ENCODE data around the gene DHRS12.

DHRS12 gene

DNA sequence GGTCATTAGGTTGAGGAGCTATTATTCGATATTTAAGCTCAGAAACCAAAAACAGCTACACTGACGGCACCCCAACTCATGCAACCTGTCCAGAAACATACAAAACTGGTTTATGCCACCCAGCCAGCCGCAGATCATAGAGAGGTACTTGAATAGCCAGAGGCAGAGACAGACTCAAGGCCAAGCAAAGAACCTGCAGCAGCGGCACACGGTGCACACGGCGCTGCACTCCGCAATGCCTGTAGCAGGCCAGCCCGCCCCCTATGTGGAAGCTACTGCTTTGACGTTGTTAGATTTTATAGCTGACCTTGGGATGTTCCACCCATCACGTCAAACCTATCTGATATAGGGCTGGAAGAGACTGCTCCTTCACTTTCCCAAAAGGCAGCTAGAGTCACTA, 11.9 kb upstream of the DHRS12 start:
- TF ChIP-seq CTCF (conservative IDR thresholded peaks at IDR 0.05; ENCODE audit: low read depth, low read length) = no peak

DNA sequence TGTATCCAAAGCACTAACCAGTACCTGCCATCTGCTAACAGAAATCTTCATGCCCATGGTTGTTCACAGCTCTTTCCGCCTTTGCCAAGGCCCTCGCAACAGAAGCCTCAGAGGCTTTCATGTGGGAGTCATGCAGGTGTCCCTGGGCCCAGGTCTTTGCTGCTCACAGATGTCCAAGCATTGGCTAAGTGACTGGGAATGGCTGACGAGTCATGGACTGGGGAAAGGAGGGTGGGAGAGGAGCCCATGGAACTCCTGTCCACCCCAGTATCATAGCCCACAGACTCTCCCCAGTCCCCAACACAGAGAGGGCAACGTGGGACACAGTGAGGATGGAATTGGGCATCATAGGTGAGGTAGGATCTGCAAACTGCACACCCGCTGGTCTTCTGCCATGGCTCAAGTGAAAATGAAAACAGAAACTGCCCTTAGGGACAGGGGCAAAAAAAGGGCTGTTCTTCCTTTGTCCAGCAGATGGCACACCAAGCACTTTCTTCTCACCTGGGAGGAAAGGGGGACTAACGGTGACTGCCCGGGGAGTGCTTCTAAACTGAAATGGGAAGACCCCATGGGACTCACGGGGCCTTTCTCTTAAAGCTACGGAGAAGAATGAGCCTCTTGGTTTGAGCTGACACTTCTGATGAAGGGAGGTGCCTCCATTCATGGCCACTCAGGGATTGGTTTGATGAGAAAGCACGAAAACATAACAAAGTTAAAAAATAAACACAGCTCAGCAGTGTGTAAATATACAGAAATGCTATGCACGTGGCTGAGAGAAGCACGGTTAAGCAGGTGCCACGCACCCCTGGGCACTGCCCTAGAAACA, 11.1 kb upstream of the DHRS12 start:
- H3K27ac ChIP-seq = no peak overlapping the region
- H3K4me2 ChIP-seq = peak overlapping the region; percentile 51
- H3K4me3 ChIP-seq (IDR thresholded peaks at IDR 0.05; ENCODE audit: insufficient read depth, low read depth, low read length) = no peak overlapping the region
- H4K20me1 ChIP-seq (ENCODE audit: insufficient read depth) = no peaks in the 10 kb centered on the region
- no peaks in the 10 kb centered on the region for H3K36me3 ChIP-seq (ENCODE audit: insufficient read depth)
- H3K27me3 ChIP-seq (ENCODE audit: insufficient read depth, low read depth) = no peaks in the 10 kb centered on the region
- H2AFZ ChIP-seq (ENCODE audit: low read depth) = peak overlapping the region; percentile 79
- peak; percentile 73 for TF ChIP-seq CTCF (conservative IDR thresholded peaks at IDR 0.05; ENCODE audit: low read depth, low read length)
- H3K4me1 ChIP-seq (ENCODE audit: low read depth, poor library complexity, severe bottlenecking) = peaks cover 10% of the 10 kb centered on the region
- no peak overlapping the region; the same call in 1 of the 2 replicates for H3K9ac ChIP-seq
- no peaks in the 10 kb centered on the region for H3K79me2 ChIP-seq (ENCODE audit: insufficient read depth, low read depth)

More for the DNA sequence above, 11.9 kb upstream of the DHRS12 start:
- no peak overlapping the region for H3K9ac ChIP-seq
- no peaks in the 10 kb centered on the region for H4K20me1 ChIP-seq (ENCODE audit: insufficient read depth)
- H3K4me1 ChIP-seq (ENCODE audit: low read depth, poor library complexity, severe bottlenecking) = peaks cover 10% of the 10 kb centered on the region
- H3K79me2 ChIP-seq (ENCODE audit: insufficient read depth, low read depth) = no peaks in the 10 kb centered on the region
- no peaks in the 10 kb centered on the region for H3K27me3 ChIP-seq (ENCODE audit: insufficient read depth, low read depth)
- no peak overlapping the region for H3K4me2 ChIP-seq
- H3K27ac ChIP-seq = no peak overlapping the region
- no peaks in the 10 kb centered on the region for H3K36me3 ChIP-seq (ENCODE audit: insufficient read depth)
- H3K4me3 ChIP-seq (IDR thresholded peaks at IDR 0.05; ENCODE audit: insufficient read depth, low read depth, low read length) = no peak overlapping the region
- H2AFZ ChIP-seq (ENCODE audit: low read depth) = peak overlapping the region; percentile 79; the same call in 1 of the 2 replicates

GRCh38 chr13:51814071-51814470, 10.1 kb upstream of the DHRS12 start:
- Histone ChIP-seq H2AFZ (ENCODE audit: low read depth) (no peak overlapping the region), H3K4me2 (no peak overlapping the region), H3K27me3 (ENCODE audit: insufficient read depth, low read depth) (no peaks in the 10 kb centered on the region), H3K27ac (no peak overlapping the region), H3K4me3 (IDR thresholded peaks at IDR 0.05; ENCODE audit: insufficient read depth, low read depth, low read length) (no peak overlapping the region), H3K79me2 (ENCODE audit: insufficient read depth, low read depth) (no peaks in the 10 kb centered on the region), H3K4me1 (ENCODE audit: low read depth, poor library complexity, severe bottlenecking) (peaks cover 10% of the 10 kb centered on the region), H3K36me3 (ENCODE audit: insufficient read depth) (no peaks in the 10 kb centered on the region), H3K9ac (no peak overlapping the region), H4K20me1 (ENCODE audit: insufficient read depth) (no peaks in the 10 kb centered on the region)
- TF ChIP-seq CTCF (conservative IDR thresholded peaks at IDR 0.05; ENCODE audit: low read depth, low read length) = no peak

- Histone ChIP-seq H3K4me3 (IDR thresholded peaks at IDR 0.05; ENCODE audit: insufficient read depth, low read depth, low read length) (no peak overlapping the region), H3K79me2 (ENCODE audit: insufficient read depth, low read depth) (no peaks in the 10 kb centered on the region), H3K4me2 (no peak overlapping the region), H2AFZ (ENCODE audit: low read depth) (no peak overlapping the region), H3K4me1 (ENCODE audit: low read depth, poor library complexity, severe bottlenecking) (peaks cover 10% of the 10 kb centered on the region), H3K27ac (no peak overlapping the region), H3K9ac (no peak overlapping the region), H3K36me3 (ENCODE audit: insufficient read depth) (no peaks in the 10 kb centered on the region), H3K27me3 (ENCODE audit: insufficient read depth, low read depth) (no peaks in the 10 kb centered on the region), H4K20me1 (ENCODE audit: insufficient read depth) (no peaks in the 10 kb centered on the region)
- TF ChIP-seq CTCF (conservative IDR thresholded peaks at IDR 0.05; ENCODE audit: low read depth, low read length) = no peak
Observed at GRCh38 chr13:51811920-51812451, 8.0 kb upstream of the DHRS12 start.

All from KMS-11 (cell line).